Activated CD8-positive, alpha-beta memory T cell treated with anti-CD3 and anti-CD28 coated beads, Interleukin-2, amount 50 U/mL, for 24 hours (primary cell): ENCODE measurements around the gene GRM8.

Source experiments
- DNase-seq: peaks from one replicate; pipeline ENCODE4 v3.0.0-alpha.2; 2020; ENCODE audit errors: extremely low read depth

The GRM8 gene

DNA sequence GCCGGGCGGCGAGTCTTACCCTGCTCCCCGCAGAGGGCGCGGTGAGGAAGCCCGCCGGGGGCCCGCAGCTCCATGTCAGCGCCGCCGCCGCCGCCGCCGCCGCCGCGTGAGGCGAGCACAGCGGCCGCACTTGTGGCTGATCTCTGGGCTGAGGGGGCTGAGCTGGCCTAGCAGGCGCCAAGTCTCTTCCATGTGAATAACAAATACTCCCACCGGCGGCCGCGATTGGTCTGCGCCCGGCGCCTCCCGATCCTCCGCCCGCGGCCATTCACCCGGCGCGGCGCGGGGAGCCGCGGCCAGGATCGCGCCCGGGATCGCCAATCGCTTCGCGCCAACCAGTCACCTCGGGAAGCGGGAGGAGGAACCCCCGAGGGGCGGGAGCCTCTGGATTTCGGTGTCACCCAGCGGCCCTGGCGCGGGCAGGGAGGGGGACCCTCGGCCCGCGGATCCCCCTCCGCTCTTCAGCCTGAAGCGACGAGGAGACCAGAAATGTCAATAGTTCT lies at the start of gene GRM8:
Gene GRM8 (minus strand): TSS at position 164 of the 503 bp plus-strand sequence.
- no peak for DNase-seq

DNA sequence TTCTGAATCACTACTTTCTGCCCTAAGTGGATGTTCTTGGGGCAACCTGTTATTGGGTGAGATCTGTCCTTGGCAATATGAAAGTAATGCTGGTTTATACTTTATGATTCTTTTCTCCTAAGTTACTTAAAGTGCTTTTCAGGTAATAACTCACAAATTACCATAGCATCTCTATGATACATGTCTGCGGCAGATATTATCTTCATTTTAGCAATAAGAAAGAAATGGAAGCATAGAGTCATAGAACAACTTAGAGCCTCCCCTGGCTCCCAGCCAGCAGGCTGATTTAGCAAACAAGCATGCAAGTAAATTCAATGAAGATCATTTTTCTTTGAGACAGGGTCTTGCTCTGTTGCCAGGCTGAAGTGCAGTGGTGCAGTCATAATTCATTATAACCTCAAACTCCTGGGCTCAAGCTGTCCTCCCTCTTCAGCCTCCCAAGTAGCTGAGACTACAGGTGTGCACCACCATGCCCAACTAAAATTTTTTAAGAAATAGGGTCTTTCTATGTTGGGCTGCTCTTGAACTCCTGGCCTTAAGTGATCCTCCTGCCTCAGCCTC lies 38.1 kb upstream of the GRM8 start:
- DNase-seq: no peak

DNA sequence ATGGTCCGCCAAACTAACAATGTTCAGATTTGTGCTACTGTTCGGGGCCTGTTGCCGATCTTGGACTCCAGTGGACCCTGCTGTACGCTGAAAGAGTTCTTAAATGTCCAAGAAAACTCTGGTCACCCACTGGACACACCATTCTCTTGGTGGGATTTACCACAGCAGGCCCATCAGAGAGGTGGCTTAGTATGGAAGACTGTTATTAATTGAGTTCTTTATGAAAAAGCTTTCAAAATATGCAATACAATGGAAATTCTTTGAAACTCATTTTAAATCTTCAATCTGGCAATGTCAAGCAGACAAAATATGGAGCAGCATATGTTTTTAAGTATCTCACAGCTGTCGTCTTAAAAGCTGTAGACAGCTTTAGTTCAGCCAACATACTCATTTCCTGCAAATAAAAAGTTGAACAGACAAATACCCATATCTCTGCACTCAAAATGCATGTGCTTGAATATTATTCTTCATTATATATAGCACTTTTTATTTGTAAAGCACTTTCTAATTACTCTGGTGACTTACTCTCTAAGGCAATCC lies 37.4 kb upstream of the GRM8 start:
- no peak for DNase-seq

DNA sequence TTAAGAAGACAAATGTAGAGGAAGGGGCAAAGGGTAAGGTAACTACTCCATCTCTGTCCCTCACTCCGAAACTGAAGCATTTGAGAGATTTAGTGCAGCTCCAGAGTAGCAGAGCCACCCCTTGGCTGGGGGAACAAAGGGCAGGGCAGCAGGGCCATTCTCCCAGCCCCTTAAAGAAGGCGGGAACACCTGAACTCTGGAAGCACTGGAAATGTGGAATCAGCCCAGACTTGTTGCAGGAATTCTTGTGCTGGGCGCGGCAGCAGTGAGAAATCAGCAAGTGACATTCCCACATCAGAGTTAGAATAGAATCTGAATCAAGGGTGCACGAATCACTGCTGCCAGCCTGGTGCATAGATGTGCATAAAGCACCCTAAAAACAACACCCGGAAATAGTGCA lies 34.4 kb upstream of the GRM8 start:
- no peak for DNase-seq

DNA sequence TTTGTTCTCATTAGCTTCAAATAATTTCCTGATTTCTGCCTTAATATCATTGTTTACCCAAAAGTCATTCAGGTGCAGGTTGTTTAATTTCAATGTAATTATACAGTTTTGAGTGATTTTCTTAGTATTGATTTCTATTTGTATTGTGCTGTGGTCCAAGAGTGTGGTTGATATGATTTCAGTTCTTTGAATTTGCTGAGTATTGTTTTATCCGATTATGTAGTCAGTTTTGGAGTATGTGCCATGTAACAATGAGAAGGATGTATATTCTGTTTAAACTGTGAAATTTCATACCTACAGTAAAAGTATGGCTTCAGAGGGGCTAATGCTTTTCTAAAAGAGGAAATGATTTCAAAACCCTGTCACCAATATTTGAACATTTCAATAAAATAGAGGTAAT lies 17.4 kb upstream of the GRM8 start:
- no peak for DNase-seq

DNA sequence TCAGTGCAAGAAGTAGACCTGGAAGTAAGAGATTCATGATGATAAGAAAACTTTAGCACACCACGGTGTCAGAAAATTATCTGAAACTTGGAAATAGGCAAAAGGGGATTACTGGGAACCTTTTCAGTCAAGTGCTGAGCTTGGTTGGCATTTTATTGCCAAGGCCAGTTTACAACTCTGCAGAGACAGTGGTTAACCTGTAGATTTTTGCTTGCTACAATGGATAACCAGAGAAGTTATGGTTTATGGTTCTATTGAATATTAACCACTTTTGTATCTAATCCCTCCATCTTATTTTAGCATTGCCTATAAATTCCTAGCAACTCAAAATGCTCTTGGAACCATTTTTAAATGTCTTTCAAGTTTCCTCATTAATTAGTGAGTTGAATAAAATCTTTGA lies 13.3 kb upstream of the GRM8 start:
- no peak for DNase-seq

DNA sequence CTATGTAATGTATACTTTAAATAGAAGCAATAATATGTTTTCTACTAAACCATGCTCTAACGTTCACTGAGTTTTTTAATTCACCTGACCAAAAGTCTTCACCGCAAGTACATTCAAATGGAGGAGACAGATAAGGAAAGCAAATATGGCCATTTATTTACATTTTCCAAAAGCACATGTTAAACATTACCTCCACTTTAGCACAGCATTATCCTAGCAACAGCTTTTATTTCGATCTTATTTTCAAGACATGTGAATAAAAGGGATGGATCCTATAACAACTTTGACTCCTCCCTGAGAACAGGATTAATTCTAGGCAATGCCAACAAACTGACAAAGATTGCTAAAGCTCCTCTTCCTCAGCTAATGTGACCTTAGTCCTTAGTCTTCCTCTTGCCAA lies 11.5 kb upstream of the GRM8 start:
- DNase-seq: no peak

DNA sequence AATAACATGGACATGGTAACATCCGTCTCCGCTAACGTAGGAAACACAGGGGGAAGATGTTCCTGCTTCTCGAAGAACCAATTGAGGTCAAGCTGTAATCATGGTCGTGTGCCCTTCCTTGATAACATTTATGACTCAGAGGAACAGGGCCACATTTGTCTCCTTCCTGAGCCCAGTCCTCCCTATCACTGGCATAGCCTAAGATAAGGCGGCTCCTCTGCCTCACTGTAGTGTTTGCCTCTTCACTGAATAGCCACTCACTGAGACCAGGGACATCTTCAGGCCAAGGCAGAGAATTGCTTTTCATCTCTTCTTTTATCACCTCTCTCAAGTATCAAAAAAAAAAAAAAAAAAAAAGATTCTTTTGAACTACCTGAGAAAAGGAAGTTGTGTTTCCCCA lies 5.4 kb upstream of the GRM8 start:
- DNase-seq: no peak

DNA sequence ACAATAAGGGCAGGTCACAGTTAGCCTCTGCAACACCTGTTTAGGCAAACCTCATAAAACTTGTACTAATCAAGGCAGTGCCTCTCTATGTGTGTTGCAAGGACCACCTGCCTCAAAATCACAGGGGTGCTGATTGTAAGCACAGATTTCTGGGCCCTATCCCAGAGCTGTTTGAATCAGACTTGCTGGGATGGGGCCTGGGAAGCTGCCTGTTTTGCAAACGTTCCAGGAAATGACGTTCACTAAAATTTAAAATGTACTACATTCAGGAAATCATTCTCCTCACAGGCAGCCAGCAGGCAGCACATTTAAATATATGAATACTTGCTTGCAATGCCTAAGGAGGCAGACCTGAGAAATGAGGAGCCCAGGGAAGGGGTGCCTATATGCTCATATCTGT lies 4.3 kb upstream of the GRM8 start:
- no peak for DNase-seq

DNA sequence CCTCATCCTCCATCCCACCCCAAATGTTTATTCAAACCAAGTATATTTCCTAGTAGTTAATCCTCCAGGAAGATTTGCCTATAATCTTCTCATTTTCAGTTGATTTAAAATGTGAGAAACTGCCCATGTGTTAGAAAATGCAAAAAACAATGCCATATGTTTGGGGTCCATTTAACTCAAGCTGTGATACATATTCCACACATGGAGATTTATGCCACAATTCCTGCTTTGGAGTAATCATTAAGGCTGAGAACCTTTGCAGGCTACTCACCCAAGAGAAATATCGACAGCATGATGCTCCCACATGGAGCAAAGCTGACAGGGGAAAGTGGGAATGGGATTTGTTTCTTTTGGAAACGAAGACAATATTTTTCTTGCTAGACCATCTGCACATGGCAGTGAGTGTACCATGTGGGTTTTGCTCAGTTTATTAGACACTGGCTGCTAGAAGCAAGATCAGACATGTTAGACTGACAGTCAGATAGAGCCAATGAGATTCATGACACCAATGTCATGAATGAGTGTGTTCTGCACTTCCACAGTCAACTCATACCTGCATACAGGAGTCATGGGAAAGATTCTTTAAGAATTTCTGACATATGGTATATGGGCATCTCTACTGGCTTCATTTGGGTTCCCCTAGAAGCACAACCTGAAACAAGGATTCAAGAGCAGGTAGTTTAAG lies 3.4 kb upstream of the GRM8 start:
- no peak for DNase-seq

DNA sequence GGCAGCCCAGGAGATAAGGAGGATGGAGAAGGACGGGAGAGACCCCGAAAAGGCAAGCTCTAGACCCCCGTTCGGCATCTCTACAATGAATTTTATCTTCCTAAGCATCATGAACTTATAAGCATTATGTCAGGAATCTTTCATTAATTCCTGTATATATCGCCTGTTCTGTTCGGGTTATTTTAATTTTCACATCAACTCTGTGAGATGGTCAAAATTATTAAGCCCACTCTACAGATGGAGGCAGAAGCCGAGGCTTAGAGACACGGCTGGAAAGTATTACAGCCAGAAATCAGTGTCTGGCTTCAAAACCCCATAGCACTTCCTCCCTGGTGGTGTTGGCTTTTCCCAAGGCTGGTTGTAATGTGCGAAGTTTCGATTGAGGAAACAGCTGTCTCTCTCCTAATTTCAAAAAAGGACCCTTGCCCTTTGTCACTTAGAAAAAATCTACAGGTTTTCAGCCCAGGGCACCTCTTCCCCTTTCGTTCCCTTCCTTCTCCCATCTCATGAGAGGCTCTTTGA lies 1.5 kb upstream of the GRM8 start:
- DNase-seq: no peak

DNA sequence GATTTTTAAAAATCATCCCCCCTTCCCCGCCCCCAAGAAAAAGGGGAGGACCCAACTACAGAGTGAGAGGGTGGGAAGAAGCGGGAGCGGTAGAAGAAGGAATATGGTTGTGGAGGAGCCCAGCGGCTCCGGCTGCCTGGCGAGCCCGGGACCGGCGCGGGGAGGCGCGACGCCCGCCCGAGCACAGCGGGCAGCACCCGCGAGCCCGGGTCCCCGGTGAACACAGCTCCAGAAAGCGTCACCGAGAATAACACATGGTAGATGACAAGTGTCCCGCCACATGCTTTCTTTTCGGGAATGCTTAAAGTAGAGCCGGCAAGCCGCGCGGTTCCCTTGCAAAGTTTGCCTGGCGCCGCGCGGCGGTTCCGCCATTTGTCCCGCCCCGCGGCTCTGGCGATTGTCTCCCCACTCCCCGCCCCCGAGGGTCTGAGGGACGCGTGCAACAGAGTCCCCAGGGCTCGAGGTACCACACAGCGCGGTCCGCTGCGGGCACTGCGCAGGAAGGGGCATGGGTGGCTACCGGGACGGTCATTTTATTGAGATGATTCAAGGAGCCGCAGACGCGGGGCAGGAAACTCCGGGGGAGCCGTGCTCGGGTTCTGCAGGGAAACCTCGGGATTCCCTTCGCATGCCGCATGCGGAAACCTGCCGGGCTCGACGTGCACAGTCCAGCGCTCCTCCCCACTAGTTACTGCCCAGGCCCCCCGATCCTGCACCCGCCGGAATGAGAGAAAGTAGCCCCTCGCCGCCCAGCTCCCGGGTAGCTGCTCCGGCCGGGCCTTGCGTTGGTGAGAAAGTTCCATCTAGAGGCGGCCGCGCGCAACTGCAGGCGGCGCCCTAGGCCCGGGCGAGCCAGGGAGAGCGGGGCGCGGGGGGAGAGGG lies 781 bp upstream of the GRM8 start:
- DNase-seq: no peak

DNA sequence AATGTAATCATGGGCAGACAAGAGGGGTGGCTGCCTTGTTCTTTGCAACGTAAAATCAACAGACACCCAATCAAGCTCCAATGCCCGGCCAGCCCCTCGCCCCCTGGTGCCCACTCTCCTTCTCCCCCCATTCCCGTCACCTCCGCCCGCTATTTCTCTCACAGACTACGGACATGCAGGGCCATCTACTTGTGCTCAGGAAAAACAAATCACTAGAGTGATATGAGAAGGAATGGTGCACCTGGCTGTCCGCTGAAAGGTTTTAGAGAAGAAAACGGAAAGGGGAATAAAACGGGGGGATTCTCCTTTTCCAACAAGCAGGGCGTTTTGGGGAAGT lies 396 bp downstream of the GRM8 start:
- no peak for DNase-seq

DNA sequence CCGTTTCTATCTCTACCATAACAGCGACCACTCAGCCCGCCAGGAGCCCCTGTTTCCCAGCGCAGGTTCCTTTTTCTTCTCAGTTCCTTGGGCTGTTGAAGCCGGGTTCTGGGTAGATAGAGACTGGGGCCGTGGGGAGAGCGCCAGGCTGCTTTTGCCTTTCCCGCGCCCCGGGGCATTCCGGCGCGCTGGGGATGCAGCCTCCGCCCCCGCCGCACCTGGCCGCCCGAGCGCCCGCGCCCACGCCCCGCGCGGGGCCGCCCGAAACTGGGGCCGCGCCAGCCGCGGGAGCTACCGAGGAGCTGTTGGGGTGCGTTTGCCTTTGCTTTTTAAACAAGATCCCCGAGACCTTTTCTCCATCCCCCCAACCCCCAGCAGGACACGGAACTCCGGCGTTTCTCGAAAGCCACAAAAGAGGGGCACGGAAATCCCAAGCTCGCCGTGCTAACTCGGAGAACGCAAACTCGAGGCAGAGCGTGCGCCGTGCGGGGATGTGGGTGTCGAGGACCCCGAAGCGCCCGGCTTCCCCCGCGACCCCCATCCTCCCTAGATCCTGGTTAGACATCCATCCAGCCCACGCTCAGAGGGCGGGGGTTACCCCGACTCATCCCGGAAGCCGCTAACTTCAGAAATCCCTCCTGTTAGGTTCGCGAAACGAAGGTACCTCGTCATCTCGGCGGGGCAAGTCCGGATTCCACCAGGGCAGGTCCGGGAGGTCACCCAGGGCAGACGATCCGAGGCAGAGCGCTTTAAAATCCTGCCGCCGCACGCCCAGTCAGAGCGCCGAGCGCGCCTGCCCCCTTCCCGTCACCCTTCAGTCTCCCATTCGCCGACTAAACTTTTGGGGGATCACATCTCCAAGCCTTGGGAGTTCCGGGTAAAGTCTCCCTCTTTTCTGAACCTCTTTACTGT lies 1.0 kb downstream of the GRM8 start:
- DNase-seq: no peak

DNA sequence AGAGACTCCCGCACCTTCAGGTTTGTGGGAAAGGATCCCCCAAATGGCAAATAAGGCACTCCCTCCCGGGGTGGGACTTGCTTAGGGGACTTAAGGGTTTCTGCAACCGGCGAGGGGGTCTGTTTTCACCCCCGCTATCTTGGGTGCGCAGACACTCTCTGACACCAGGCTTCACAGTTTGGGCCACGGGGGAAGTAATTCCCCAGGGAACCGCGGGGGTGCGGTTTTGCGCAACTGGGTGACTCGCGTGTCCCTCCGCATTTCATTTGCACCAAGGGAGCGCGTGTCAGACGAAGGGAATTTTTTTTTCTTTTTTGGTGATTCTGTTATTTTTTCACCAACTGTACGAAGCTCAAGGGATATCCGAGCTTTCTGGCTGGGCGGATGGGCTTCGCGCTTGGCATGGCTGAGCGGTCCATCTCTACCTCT lies 1.7 kb downstream of the GRM8 start:
- no peak for DNase-seq

DNA sequence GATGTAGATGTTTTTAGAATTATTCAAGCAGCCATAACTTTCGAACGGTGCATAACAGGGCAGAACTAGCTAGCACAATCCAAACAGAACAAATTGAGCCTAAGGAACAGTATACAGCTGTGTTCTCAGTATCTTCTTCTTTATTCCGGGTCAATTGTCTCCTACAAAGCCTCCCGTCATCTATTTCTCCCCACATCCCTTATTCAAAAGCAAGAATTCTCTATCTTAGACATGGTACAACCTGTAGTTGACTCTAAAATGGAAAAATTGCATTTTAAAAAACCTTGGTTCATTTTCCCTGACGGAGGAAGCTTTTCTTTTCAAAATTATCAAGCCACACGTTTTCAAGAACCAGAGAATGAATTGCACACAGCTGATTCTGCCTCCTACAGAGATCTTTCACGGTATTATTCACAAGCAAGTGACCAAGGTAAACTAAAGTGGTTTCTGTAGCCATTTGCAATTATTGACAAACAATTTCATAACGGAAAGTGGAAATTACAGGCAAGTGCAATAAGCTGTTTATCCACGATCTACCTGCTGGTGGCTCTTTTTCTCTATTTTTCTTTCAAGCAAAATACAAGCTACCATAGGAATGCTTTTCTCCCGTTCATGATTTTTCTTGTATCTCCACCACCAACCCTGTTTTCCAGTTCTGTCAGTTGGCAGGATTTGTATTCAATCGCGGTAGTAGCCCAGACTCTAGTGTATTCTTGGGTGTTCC lies 2.3 kb downstream of the GRM8 start:
- no peak for DNase-seq

DNA sequence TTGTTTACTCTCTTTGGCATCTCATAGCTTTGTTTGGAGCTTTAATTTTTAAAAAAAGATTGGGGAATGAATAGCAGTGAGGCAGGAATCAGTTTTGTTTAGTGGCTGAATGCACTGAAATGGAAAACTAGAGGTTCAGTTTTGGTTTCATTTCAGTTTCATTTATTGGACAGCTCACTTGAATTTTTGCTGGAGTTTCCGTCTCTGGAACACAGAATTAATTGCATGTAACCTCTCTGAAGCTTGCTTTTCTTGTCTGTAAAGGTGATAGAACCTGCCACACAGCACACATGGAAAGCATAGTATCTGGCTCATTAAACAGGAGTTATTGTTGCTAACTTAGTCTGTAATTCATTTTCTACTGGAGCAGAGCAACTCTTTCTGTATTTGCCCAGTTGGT lies 7.1 kb downstream of the GRM8 start:
- no peak for DNase-seq

DNA sequence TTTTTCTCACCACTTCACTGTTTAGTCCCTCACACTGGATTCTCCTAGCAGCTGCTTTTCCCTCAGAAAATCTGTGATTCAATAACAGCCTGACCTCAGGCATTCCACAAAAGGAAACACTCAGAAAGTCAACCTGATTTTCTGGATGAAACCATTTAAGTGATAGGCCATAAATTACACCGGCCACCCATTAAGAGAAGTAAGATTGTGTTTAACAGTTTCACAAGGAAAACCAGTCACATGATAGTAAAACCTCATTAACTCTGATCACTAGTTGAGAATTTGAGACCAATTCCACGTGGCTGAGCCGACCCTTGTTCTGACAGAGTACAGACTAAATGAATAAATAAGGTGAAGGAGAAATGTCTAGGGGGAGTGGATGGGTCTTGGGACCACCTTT lies 7.7 kb downstream of the GRM8 start:
- DNase-seq: no peak

DNA sequence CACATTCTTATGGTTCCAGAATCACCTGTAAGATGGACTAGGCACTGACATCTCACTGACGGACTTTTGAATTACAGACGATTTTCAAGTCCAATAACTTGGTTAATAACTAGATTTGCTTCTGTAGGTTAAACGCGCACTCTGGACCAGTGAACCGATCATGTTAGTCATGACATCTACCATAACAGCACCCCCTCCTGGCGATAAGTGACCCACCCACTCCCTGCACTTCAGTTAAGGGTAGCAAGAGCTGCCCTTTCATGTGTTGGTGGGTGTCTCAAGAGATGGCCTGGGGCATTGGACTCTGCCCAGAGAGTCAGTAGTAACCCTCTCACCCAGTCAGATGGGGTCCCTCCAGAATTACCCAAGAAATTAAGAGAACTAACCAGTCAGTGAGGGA lies 12.9 kb downstream of the GRM8 start:
- DNase-seq: no peak

DNA sequence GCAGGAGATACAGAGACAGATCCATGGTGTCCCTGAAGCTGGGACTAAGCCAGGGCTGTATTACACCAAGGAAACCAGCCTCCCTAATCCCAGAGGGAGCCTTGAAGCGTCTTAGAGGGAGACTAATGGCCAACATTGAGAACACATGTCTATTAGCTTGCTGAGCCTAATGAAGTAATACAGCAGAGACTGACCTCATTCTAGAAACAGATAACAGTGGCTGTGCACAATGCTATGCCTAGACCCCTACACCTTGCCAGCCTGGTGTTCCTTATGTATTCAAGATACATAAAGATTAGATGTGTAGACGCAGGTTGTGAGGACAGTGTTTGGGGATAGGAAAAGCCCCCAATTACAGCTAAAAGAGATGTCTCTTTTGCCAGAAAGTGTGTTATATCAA lies 19.1 kb downstream of the GRM8 start:
- DNase-seq: no peak

DNA sequence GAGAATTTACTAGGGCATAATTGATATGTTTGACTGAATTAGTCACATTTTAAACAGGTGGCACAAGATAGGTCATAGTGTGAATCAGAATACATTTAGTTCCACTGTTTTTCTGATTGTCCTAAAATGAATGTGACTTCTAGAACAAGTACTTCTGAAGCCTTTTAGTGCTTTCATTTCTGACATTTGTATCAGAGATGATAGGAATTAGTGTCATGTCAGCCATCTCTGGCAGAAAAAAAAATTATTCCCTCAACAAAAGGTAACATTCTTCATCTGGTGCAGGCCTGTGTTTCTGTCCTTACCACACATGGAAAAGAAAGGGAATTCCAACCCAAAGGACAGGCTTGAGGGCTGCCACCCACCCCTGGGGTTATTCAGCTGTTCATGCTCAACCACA lies 21.3 kb downstream of the GRM8 start:
- no peak for DNase-seq
